PFSK-1 (cell line): Measurements from ENCODE around the gene ZFP36L1.

ENCODE experiments used
- POLR2AphosphoS5 ChIP-seq: IDR thresholded peaks from 2 replicates; pipeline ENCODE4 v1.6.1; 2012; ENCODE audit warnings: low read depth, mild to moderate bottlenecking, control low read depth, low read length, moderate library complexity
- SIN3A ChIP-seq: IDR thresholded peaks from 2 replicates; pipeline ENCODE4 v1.6.1; 2012; ENCODE audit warnings: mild to moderate bottlenecking, low read length, moderate library complexity, borderline replicate concordance; ENCODE audit not compliant: insufficient read depth

- TF ChIP-seq SIN3A: no peak
- TF ChIP-seq POLR2AphosphoS5: no peak
Observed at GRCh38 chr14:68755016-68755353, 37.9 kb downstream of the ZFP36L1 start.
